Subcutaneous adipose tissue (tissue), 4 donors: ENCODE data around the gene RNF182. TPM values are rescaled to one million over a fixed set of nuclear protein-coding genes. Genes with fewer than 3 reads are reported as not detected.

Source experiments
- CTCF ChIP-seq: fragments of 450-650 bp; IDR thresholded peaks from one replicate; pipeline ENCODE4 v1.5.1; 2016; ENCODE audit warnings: low read depth, mild to moderate bottlenecking, control low read depth, antibody characterized with exemption, moderate library complexity
- total RNA-seq, 4 donors: library from RNA; depleted of rRNA; stranded (reverse); fragments of >200 nt; gene quantifications; one replicate each; pipeline ENCODE4 v1.1.0, GENCODE V29; 2016

RNF182 gene
- total RNA-seq, 4 donors from 2014 or later = 0.38 to 1.8 (median 1.1) TPM

- no peak for TF ChIP-seq CTCF
Observed at GRCh38 chr6:13929196-13929595, 4.4 kb downstream of the RNF182 start.

- TF ChIP-seq CTCF = no peak
Observed at GRCh38 chr6:13931797-13932402, 7.1 kb downstream of the RNF182 start.

GRCh38 chr6:13932785-13933184 lies 8.0 kb downstream of the RNF182 start:
- TF ChIP-seq CTCF = no peak

- TF ChIP-seq CTCF = no peak
Observed at GRCh38 chr6:13934721-13935120, 10.0 kb downstream of the RNF182 start.

- no peak for TF ChIP-seq CTCF
Observed at GRCh38 chr6:13935190-13935880, 10.6 kb downstream of the RNF182 start.

- no peak for TF ChIP-seq CTCF
Observed at GRCh38 chr6:13941902-13942301, 17.1 kb downstream of the RNF182 start.

- TF ChIP-seq CTCF = no peak
Observed at GRCh38 chr6:13943943-13944342, 19.2 kb downstream of the RNF182 start.
